ENCODE measurements around the gene NR2E1. TPM values are rescaled to one million over a fixed set of nuclear protein-coding genes. Genes with fewer than 3 reads are reported as not detected.

NR2E1 gene
- total RNA-seq = not detected in 2 replicates

DNA sequence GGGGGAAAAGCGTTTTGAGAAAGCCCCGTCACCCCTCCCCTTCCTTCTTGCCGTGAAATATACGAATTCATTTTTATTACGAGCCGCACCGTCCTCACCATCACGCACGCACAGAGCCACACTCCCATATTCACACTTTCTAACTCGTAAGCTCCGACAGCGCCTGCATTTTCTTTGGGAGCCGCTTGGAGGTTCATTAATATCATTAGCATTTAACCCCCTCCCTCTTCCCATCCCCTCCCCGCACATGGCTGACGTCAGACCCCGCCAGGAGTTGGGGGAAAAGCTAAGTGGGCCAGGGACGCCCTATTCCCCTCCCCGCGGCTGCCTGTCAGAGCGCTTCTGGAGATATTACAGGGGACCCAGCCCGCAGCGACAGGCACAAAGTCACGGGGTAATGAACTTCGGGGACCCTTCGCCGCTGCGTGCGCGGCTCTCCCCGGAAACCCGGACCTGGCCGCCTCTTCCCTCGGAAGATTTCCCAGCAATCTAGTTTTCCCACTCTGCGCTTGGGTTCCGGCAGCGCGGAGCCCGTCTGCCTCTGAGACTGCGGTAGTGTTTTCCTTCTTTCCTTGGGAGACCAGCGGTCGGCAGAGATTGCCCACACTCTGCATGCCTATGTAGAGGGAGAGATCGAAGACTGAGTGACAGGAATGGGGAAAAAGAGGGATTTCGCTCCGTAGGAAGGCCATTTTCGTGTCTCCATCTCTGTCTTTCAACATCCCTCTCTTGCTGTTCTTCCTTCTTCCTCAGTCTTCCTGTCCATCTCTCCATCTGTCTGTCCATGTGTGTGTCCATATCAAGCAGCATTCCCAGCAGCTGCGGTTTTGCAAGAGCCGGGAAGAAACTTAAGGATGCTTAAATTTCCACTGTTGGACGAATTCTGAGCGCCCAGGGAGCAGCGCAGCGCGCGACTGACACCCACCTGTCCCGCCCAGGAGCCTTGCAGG is at the start of gene NR2E1:
Gene NR2E1, plus strand, starts transcription at position 309 of the 950 bp plus-strand sequence. CDS start 744 bp downstream, outside the sequence.

Other genes with a start within 250 kb of the NR2E1 start
- 14.3 and 17.2 TPM in 2 replicates for gene SEC63, start 207.8 kb upstream of the NR2E1 start, total RNA-seq
- gene OSTM1, start 91.3 kb upstream of the NR2E1 start, total RNA-seq = 13.0 and 145 TPM in 2 replicates
- 148 and 274 TPM in 2 replicates for gene SNX3, start 95.0 kb downstream of the NR2E1 start, total RNA-seq
- gene AFG1L, start 129.0 kb downstream of the NR2E1 start, total RNA-seq = 2.3 and 5.3 TPM in 2 replicates

Measured in epithelial cell of umbilical artery (primary cell).